ENCODE results near the gene SLBP.

Gene SLBP

DNA sequence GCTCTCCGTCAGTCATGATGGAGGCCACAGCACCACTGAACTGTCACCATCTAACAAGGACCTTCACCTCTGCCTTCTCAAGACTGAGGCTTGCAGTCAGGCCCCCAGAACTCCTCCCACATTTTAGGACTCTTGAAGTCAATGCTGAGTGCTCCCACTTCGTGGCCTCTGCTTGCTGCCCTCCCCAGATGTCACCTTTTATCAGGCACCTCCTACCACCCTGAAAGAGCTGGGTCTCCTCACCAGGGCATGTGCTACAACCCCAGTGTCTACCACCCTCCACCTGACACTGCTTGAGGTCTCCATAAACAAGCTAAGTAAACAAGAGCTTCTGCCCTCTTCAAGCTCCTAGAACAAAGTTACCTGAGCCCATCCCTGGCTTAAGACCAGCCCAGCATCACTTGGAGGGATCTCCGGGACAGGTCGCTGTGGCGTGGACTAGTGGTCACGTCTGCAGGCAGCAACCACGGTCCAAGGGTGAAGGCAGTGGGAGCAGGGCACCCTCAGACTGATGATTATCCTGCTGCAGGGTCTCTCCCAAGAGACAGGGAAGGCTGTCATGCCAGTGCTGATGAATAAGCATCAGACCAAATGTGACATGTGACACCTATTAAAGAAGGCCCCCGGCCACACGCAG lies 20.3 kb downstream of the SLBP start:
- Histone ChIP-seq H4K5ac (ENCODE audit: low read length) (no peak overlapping the region), H3K18ac (ENCODE audit: low read length) (no peak overlapping the region), H3K4me2 (ENCODE audit: low read length) (no peak overlapping the region), H3K4ac (ENCODE audit: low read depth, low read length) (no peak overlapping the region), H3K79me1 (ENCODE audit: low read length) (no peaks in the 10 kb centered on the region), H2BK120ac (ENCODE audit: low read depth, low read length) (no peak overlapping the region), H3K27me3 (ENCODE audit: insufficient read depth, low read length, poor library complexity) (no peaks in the 10 kb centered on the region), H3K56ac (ENCODE audit: low read length) (no peak overlapping the region), H2BK15ac (replicated peaks; ENCODE audit: low read depth) (no peak overlapping the region), H3K9ac (ENCODE audit: low read length) (no peak overlapping the region), H4K8ac (ENCODE audit: low read depth, low read length) (no peak overlapping the region), H2AK5ac (ENCODE audit: low read length) (no peak overlapping the region), H3K4me1 (ENCODE audit: control insufficient read depth, low read depth, low read length) (no peaks in the 10 kb centered on the region), H2BK5ac (ENCODE audit: low read length) (no peak overlapping the region), H3K4me3 (ENCODE audit: low read length) (no peak overlapping the region), H3K27ac (ENCODE audit: low read depth, low read length) (no peak overlapping the region), H3K36me3 (ENCODE audit: control insufficient read depth, insufficient read depth, low read length) (peaks cover 7% of the 10 kb centered on the region), H3K79me2 (ENCODE audit: control insufficient read depth, insufficient read depth, low read length) (no peaks in the 10 kb centered on the region), H3K23ac (ENCODE audit: low read length) (no peak overlapping the region)
- no CpG with 5 or more reads among the region's 9 CpGs for WGBS (ENCODE audit: extremely low coverage, insufficient coverage, low lambda C conversion rate)
- no peak for DNase-seq

GRCh38 chr4:1690698-1691097 lies 21.4 kb downstream of the SLBP start:
- Histone ChIP-seq H3K27ac (ENCODE audit: low read depth, low read length) (no peak overlapping the region), H3K79me2 (ENCODE audit: control insufficient read depth, insufficient read depth, low read length) (no peaks in the 10 kb centered on the region), H3K4me3 (ENCODE audit: low read length) (no peak overlapping the region), H3K56ac (ENCODE audit: low read length) (no peak overlapping the region), H3K23ac (ENCODE audit: low read length) (no peak overlapping the region), H3K18ac (ENCODE audit: low read length) (no peak overlapping the region), H3K9ac (ENCODE audit: low read length) (no peak overlapping the region), H4K8ac (ENCODE audit: low read depth, low read length) (no peak overlapping the region), H2AK5ac (ENCODE audit: low read length) (no peak overlapping the region), H4K5ac (ENCODE audit: low read length) (no peak overlapping the region), H3K4me2 (ENCODE audit: low read length) (no peak overlapping the region), H3K4me1 (ENCODE audit: control insufficient read depth, low read depth, low read length) (no peaks in the 10 kb centered on the region), H2BK5ac (ENCODE audit: low read length) (no peak overlapping the region), H2BK15ac (replicated peaks; ENCODE audit: low read depth) (no peak overlapping the region), H3K36me3 (ENCODE audit: control insufficient read depth, insufficient read depth, low read length) (peaks cover 7% of the 10 kb centered on the region), H3K4ac (ENCODE audit: low read depth, low read length) (no peak overlapping the region), H2BK120ac (ENCODE audit: low read depth, low read length) (no peak overlapping the region), H3K27me3 (ENCODE audit: insufficient read depth, low read length, poor library complexity) (no peaks in the 10 kb centered on the region), H3K79me1 (ENCODE audit: low read length) (no peaks in the 10 kb centered on the region)
- no CpG with 5 or more reads among the region's 3 CpGs for WGBS (ENCODE audit: extremely low coverage, insufficient coverage, low lambda C conversion rate)
- no peak for DNase-seq

DNA sequence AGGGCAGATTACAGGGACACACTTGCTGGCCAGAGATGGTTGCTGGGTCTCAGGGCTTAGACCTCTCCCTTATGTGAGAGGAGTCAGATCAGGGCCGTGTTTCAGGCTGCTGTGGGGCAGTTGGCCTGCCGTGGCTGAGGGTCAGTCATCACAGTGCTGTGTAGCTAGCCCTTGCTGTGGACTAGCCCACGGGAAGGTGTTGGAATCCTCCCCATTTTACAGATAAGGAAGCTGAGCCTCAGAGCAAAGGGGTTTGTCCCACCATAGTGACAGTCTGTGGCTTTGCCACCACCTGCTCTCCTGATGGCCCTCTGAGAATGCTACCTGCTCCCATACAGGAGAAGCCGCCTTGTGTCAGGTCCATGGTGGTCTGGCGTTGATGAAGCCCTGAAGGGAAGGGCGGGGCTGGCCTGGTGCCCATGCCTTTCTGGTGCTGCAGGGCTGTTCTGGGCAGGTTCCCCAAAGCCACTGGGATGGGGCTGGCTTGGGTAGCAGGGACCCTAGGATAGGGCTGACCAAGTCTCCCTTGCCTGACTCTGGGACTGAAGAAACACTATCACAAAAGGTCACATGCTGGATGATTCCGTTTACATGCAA lies 25.6 kb downstream of the SLBP start:
- no CpG with 5 or more reads among the region's 7 CpGs for WGBS (ENCODE audit: extremely low coverage, insufficient coverage, low lambda C conversion rate)
- no peaks in the 10 kb centered on the region for H3K4me1 ChIP-seq (ENCODE audit: control insufficient read depth, low read depth, low read length)
- H3K23ac ChIP-seq (ENCODE audit: low read length): no peak overlapping the region
- H3K79me2 ChIP-seq (ENCODE audit: control insufficient read depth, insufficient read depth, low read length): no peaks in the 10 kb centered on the region
- peaks cover 9% of the 10 kb centered on the region for H3K27me3 ChIP-seq (ENCODE audit: insufficient read depth, low read length, poor library complexity)
- no peaks in the 10 kb centered on the region for H3K36me3 ChIP-seq (ENCODE audit: control insufficient read depth, insufficient read depth, low read length)
- no peak overlapping the region for H3K4ac ChIP-seq (ENCODE audit: low read depth, low read length)
- no peak overlapping the region for H2BK5ac ChIP-seq (ENCODE audit: low read length)
- no peak overlapping the region for H3K18ac ChIP-seq (ENCODE audit: low read length)
- no peak overlapping the region for H2AK5ac ChIP-seq (ENCODE audit: low read length)
- no peak overlapping the region for H3K27ac ChIP-seq (ENCODE audit: low read depth, low read length)
- no peak overlapping the region for H3K4me3 ChIP-seq (ENCODE audit: low read length)
- no peak overlapping the region for H2BK15ac ChIP-seq (replicated peaks; ENCODE audit: low read depth)
- DNase-seq: no peak
- no peak overlapping the region for H3K56ac ChIP-seq (ENCODE audit: low read length)
- H4K5ac ChIP-seq (ENCODE audit: low read length): no peak overlapping the region
- no peak overlapping the region for H3K4me2 ChIP-seq (ENCODE audit: low read length)
- H3K79me1 ChIP-seq (ENCODE audit: low read length): no peaks in the 10 kb centered on the region
- no peak overlapping the region for H4K8ac ChIP-seq (ENCODE audit: low read depth, low read length)
- H3K9ac ChIP-seq (ENCODE audit: low read length): no peak overlapping the region
- no peak overlapping the region for H2BK120ac ChIP-seq (ENCODE audit: low read depth, low read length)

- Histone ChIP-seq H3K9ac (ENCODE audit: low read length) (no peak overlapping the region), H2BK15ac (replicated peaks; ENCODE audit: low read depth) (no peak overlapping the region), H3K27ac (ENCODE audit: low read depth, low read length) (no peak overlapping the region), H4K8ac (ENCODE audit: low read depth, low read length) (no peak overlapping the region), H2AK5ac (ENCODE audit: low read length) (no peak overlapping the region), H3K4me2 (ENCODE audit: low read length) (no peak overlapping the region), H3K79me1 (ENCODE audit: low read length) (no peaks in the 10 kb centered on the region), H3K23ac (ENCODE audit: low read length) (no peak overlapping the region), H3K56ac (ENCODE audit: low read length) (no peak overlapping the region), H3K27me3 (ENCODE audit: insufficient read depth, low read length, poor library complexity) (peaks cover 9% of the 10 kb centered on the region), H3K4me1 (ENCODE audit: control insufficient read depth, low read depth, low read length) (no peaks in the 10 kb centered on the region), H2BK5ac (ENCODE audit: low read length) (no peak overlapping the region), H4K5ac (ENCODE audit: low read length) (no peak overlapping the region), H3K4me3 (ENCODE audit: low read length) (no peak overlapping the region), H3K18ac (ENCODE audit: low read length) (no peak overlapping the region), H3K79me2 (ENCODE audit: control insufficient read depth, insufficient read depth, low read length) (no peaks in the 10 kb centered on the region), H3K4ac (ENCODE audit: low read depth, low read length) (no peak overlapping the region), H2BK120ac (ENCODE audit: low read depth, low read length) (no peak overlapping the region), H3K36me3 (ENCODE audit: control insufficient read depth, insufficient read depth, low read length) (no peaks in the 10 kb centered on the region)
- WGBS (ENCODE audit: extremely low coverage, insufficient coverage, low lambda C conversion rate): no CpG with 5 or more reads among the region's 23 CpGs
- DNase-seq: no peak
Observed at GRCh38 chr4:1685235-1686150, 26.6 kb downstream of the SLBP start.

GRCh38 chr4:1684506-1685234 lies 27.4 kb downstream of the SLBP start:
- H3K4me3 ChIP-seq (ENCODE audit: low read length): no peak overlapping the region
- no CpG with 5 or more reads among the region's 66 CpGs for WGBS (ENCODE audit: extremely low coverage, insufficient coverage, low lambda C conversion rate)
- DNase-seq: no peak

More at GRCh38 chr4:1684506-1685234, 27.4 kb downstream of the SLBP start:
- H3K79me1 ChIP-seq (ENCODE audit: low read length): no peaks in the 10 kb centered on the region
- no peaks in the 10 kb centered on the region for H3K79me2 ChIP-seq (ENCODE audit: control insufficient read depth, insufficient read depth, low read length)
- H3K23ac ChIP-seq (ENCODE audit: low read length): no peak overlapping the region
- peak overlapping the region; percentile 79 for H3K56ac ChIP-seq (ENCODE audit: low read length)
- H3K4me2 ChIP-seq (ENCODE audit: low read length): peak overlapping the region; percentile 25
- no peaks in the 10 kb centered on the region for H3K36me3 ChIP-seq (ENCODE audit: control insufficient read depth, insufficient read depth, low read length)
- H3K18ac ChIP-seq (ENCODE audit: low read length): no peak overlapping the region
- peaks cover 9% of the 10 kb centered on the region for H3K27me3 ChIP-seq (ENCODE audit: insufficient read depth, low read length, poor library complexity)
- no peak overlapping the region for H2BK5ac ChIP-seq (ENCODE audit: low read length)
- no peak overlapping the region for H4K5ac ChIP-seq (ENCODE audit: low read length)
- no peak overlapping the region for H4K8ac ChIP-seq (ENCODE audit: low read depth, low read length)
- H3K4ac ChIP-seq (ENCODE audit: low read depth, low read length): no peak overlapping the region
- no peak overlapping the region for H2AK5ac ChIP-seq (ENCODE audit: low read length)
- H2BK120ac ChIP-seq (ENCODE audit: low read depth, low read length): no peak overlapping the region
- H3K9ac ChIP-seq (ENCODE audit: low read length): peak overlapping the region; percentile 40
- H3K4me1 ChIP-seq (ENCODE audit: control insufficient read depth, low read depth, low read length): no peaks in the 10 kb centered on the region
- H3K27ac ChIP-seq (ENCODE audit: low read depth, low read length): no peak overlapping the region
- H2BK15ac ChIP-seq (replicated peaks; ENCODE audit: low read depth): no peak overlapping the region
